ENCODE measurements around the gene MIA2.

DNA sequence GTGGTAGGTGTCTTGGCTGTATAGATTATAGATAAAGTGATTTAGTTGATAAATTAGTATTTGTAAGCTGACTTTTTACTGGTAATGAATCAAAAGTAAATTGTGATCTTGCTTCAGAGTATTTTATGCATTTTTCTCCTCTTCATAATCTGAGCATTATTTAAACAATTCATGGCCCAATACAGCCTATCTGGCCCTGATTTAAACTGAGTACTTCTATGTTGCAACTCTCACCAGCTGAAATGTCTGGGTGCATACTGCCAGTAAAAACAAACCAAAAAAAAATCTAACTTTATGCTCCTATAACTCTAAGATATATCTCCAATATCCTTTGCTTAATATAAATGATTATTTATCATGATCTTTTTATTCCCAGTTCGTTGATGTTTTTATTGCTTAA is 86.6 kb downstream of the MIA2 start:
- no peak for TF ChIP-seq POLR2A (IDR thresholded peaks at IDR 0.05)
- TF ChIP-seq, protein P1, sequence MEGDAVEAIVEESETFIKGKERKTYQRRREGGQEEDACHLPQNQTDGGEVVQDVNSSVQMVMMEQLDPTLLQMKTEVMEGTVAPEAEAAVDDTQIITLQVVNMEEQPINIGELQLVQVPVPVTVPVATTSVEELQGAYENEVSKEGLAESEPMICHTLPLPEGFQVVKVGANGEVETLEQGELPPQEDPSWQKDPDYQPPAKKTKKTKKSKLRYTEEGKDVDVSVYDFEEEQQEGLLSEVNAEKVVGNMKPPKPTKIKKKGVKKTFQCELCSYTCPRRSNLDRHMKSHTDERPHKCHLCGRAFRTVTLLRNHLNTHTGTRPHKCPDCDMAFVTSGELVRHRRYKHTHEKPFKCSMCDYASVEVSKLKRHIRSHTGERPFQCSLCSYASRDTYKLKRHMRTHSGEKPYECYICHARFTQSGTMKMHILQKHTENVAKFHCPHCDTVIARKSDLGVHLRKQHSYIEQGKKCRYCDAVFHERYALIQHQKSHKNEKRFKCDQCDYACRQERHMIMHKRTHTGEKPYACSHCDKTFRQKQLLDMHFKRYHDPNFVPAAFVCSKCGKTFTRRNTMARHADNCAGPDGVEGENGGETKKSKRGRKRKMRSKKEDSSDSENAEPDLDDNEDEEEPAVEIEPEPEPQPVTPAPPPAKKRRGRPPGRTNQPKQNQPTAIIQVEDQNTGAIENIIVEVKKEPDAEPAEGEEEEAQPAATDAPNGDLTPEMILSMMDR (IDR thresholded peaks at IDR 0.05) = no peak

Measured in body of pancreas (tissue), 4 donors.